Pulmonary artery endothelial cell (primary cell): Measurements from ENCODE around the gene CGA. TPM values are rescaled to one million over a fixed set of nuclear protein-coding genes. Genes with fewer than 3 reads are reported as not detected.

Source experiments
- total RNA-seq: library from RNA; depleted of rRNA; stranded (reverse); fragments of >200 nt; gene quantifications from 2 replicates; pipeline ENCODE4 v1.2.3, GENCODE V29; 2014

The CGA gene
- total RNA-seq, 1 donor from 2014 or later = not detected

Other genes with a start within 250 kb of the CGA start
- not detected in 2 replicates for gene HTR1E, start 157.6 kb downstream of the CGA start, total RNA-seq
- 14.8 and 16.9 TPM in 2 replicates for gene ZNF292, start 60.5 kb upstream of the CGA start, total RNA-seq
- 3.1 and 3.2 TPM in 2 replicates for gene SMIM8, start 227.5 kb upstream of the CGA start, total RNA-seq
- not detected in 2 replicates for gene GJB7, start 234.2 kb upstream of the CGA start, total RNA-seq
- 0.56 and 1.1 TPM in 2 replicates for gene C6orf163, start 249.7 kb upstream of the CGA start, total RNA-seq